Endodermal cell (in vitro differentiated cells): Measurements from ENCODE around the gene CCDC61. TPM values are rescaled to one million over a fixed set of nuclear protein-coding genes. Genes with fewer than 3 reads are reported as not detected.

Experiments used
- DNase-seq: peaks from one replicate; pipeline ENCODE4 v3.0.0-alpha.2; 2017
- H3K27ac ChIP-seq: 2 replicates; pipeline ENCODE4 v1.5.1; 2013; ENCODE audit warnings: mild to moderate bottlenecking, low read depth, low read length, moderate library complexity
- H3K27me3 ChIP-seq: 2 replicates; pipeline ENCODE4 v1.6.1; 2013; ENCODE audit warnings: mild to moderate bottlenecking, low read length, moderate library complexity; ENCODE audit not compliant: insufficient read depth, control insufficient read depth, poor library complexity, severe bottlenecking
- H3K36me3 ChIP-seq: 2 replicates; pipeline ENCODE4 v1.7.0; 2013; ENCODE audit warnings: mild to moderate bottlenecking, low read length, moderate library complexity; ENCODE audit not compliant: control insufficient read depth, insufficient read depth
- H3K4me1 ChIP-seq: one replicate; pipeline ENCODE4 v1.7.0; 2013; ENCODE audit warnings: low read length; ENCODE audit not compliant: control insufficient read depth, insufficient read depth
- H3K4me3 ChIP-seq: 2 replicates; pipeline ENCODE4 v1.5.1; 2013; ENCODE audit warnings: mild to moderate bottlenecking, low read length, moderate library complexity
- H3K9ac ChIP-seq: 2 replicates; pipeline ENCODE4 v1.6.1; 2013; ENCODE audit warnings: mild to moderate bottlenecking, low read length, moderate library complexity; ENCODE audit not compliant: poor library complexity, severe bottlenecking; ENCODE audit errors: extremely low read depth
- H3K9me3 ChIP-seq: 2 replicates; pipeline ENCODE4 v1.6.1; 2013; ENCODE audit warnings: mild to moderate bottlenecking, low read length, moderate library complexity; ENCODE audit not compliant: control insufficient read depth
- H3K27ac Mint-ChIP-seq: 2 replicates; pipeline ENCODE4 v1.8.0; 2020; ENCODE audit warnings: mixed read lengths
- H3K27me3 Mint-ChIP-seq: 2 replicates; pipeline ENCODE4 v1.8.0; 2021; ENCODE audit warnings: mild to moderate bottlenecking, mixed read lengths; ENCODE audit not compliant: insufficient read depth
- H3K36me3 Mint-ChIP-seq: 2 replicates; pipeline ENCODE4 v1.8.0; 2020; ENCODE audit warnings: low read depth, mixed read lengths
- H3K4me1 Mint-ChIP-seq: 2 replicates; pipeline ENCODE4 v1.8.0; 2020; ENCODE audit warnings: mixed read lengths
- H3K4me3 Mint-ChIP-seq: 2 replicates; pipeline ENCODE4 v1.8.0; 2020; ENCODE audit warnings: mild to moderate bottlenecking, moderate library complexity, mixed read lengths
- H3K9me3 Mint-ChIP-seq: 2 replicates; pipeline ENCODE4 v1.8.0; 2020; ENCODE audit warnings: mild to moderate bottlenecking, mixed read lengths
- WGBS, 2 experiments: methylation state at CpG; one replicate each; pipeline versions ENCODE4 v1.1.5 to v1.1.7; 2013; ENCODE audit warnings: missing lambda C conversion rate in 2 of 2, mixed read lengths in 1 of 2; ENCODE audit not compliant: insufficient coverage in 1 of 2, insufficient read length in 1 of 2; 5-methylcytosine and 5-hydroxymethylcytosine counted together
- total RNA-seq, 2 donors: library from RNA; stranded (reverse); fragmentation: NEBNext Ultra II Directional in 1 of 2; extraction: Animal tissue kit (Norgen Biotek cat#: 25700) in 1 of 2; gene quantifications; 2 replicates in 1 of 2; 3 replicates in 1 of 2; pipeline ENCODE4 v1.2.1, GENCODE V29; 2021
- TF ChIP-seq, protein P1 (sequence below): fragments of 200-600 bp; sonication (generic); conservative IDR thresholded peaks from 2 replicates; pipeline ENCODE4 v1.5.0; 2021; ENCODE audit warnings: antibody characterized with exemption, mild to moderate bottlenecking

CCDC61 gene
- total RNA-seq, 2 donors from 2014 or later, result 23.2 to 23.6 TPM

DNA sequence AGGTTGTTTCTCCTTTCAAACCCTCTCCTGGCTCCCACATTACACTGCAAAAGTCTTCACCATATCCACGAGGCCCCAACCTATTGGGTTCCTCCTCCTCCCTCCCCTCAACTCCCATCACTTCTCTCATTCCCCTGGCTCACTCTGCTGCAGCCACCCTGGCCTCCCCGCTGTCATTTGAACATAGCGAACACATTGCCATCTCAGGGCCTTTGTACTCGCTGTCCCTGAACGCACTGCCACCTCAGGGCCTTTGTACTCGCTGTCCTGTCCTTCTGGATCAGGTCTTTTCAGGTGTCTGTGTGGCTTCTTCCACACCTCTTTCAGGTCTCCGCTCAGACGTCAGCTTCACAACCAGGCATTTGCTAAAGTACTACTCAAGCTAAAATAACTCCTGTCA, 1.7 kb downstream of the CCDC61 start:
- Histone ChIP-seq H3K27ac (no peak overlapping the region), H3K9ac (no peak overlapping the region), H3K4me3 (no peak overlapping the region), H3K4me1 (no peaks in the 10 kb centered on the region), H3K9me3 (no peaks in the 10 kb centered on the region), H3K36me3 (peaks cover 3% of the 10 kb centered on the region), H3K27me3 (peaks cover 8% of the 10 kb centered on the region)
- Mint-ChIP-seq H3K4me1 (peaks cover 13% of the 10 kb centered on the region), H3K9me3 (no peaks in the 10 kb centered on the region), H3K27ac (peak overlapping the region; percentile 3), H3K27me3 (peaks cover 14% of the 10 kb centered on the region), H3K4me3 (no peak overlapping the region), H3K36me3 (peaks cover 6% of the 10 kb centered on the region)
- no peak for DNase-seq
- WGBS, 2 experiments, result 87 to 98% methylated on average over 4 to 8 of the region's 8 CpGs
- TF ChIP-seq, protein P1, sequence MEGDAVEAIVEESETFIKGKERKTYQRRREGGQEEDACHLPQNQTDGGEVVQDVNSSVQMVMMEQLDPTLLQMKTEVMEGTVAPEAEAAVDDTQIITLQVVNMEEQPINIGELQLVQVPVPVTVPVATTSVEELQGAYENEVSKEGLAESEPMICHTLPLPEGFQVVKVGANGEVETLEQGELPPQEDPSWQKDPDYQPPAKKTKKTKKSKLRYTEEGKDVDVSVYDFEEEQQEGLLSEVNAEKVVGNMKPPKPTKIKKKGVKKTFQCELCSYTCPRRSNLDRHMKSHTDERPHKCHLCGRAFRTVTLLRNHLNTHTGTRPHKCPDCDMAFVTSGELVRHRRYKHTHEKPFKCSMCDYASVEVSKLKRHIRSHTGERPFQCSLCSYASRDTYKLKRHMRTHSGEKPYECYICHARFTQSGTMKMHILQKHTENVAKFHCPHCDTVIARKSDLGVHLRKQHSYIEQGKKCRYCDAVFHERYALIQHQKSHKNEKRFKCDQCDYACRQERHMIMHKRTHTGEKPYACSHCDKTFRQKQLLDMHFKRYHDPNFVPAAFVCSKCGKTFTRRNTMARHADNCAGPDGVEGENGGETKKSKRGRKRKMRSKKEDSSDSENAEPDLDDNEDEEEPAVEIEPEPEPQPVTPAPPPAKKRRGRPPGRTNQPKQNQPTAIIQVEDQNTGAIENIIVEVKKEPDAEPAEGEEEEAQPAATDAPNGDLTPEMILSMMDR, result no peak

DNA sequence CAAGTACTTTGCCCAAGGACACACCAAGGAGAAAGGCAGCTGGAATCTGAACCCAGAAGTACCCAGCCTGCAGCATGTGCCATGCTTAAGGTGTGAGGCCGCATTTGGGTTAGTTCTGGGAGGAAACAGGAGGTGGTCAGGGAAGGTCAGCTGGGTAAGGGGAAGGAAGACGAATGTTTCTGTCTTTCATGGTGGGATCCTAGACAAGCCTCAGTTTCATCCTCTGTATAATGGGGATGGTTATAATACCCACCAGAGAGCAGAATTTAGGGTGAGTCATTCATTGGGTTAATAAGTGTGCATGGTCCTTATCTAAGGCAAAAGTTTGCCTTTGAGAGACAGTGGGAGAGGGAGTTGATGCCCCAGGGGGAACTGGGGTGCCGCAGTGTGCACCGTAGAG, 3.6 kb downstream of the CCDC61 start:
- no peak overlapping the region for H3K9ac ChIP-seq
- H3K27me3 Mint-ChIP-seq, result peaks cover 14% of the 10 kb centered on the region

DNA sequence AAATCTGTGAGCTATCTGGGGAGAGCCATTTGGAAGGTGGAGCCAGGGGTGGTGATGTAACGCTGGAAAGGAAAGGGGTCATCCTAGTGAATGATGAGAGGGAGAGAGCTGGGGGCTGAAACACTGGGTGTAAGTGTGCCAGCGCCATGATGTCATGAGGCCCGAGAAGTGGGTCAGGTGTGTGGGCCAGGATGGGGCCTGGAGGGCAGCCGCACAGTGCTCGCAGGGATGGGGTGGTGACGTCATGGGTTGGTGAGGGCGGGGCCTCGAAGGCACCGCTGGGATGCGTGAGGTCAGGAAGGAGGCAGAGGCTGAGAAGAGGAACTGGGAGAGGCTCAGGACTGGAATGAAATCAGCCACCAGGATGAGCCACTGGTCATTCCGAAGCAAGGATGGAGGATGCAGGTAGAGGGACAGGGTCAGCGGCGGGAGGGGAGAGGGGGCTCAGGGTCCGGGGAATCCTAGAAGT, 4.4 kb downstream of the CCDC61 start:
- Mint-ChIP-seq H3K4me3 (peak overlapping the region; percentile 66), H3K27me3 (peaks cover 14% of the 10 kb centered on the region), H3K36me3 (peaks cover 9% of the 10 kb centered on the region), H3K4me1 (peaks cover 13% of the 10 kb centered on the region), H3K27ac (peak overlapping the region; percentile 71), H3K9me3 (no peaks in the 10 kb centered on the region)
- Histone ChIP-seq H3K9ac (no peak overlapping the region), H3K36me3 (peaks cover 7% of the 10 kb centered on the region), H3K9me3 (no peaks in the 10 kb centered on the region), H3K4me3 (peak overlapping the region; percentile 76), H3K4me1 (no peaks in the 10 kb centered on the region), H3K27ac (no peak overlapping the region), H3K27me3 (peaks cover 8% of the 10 kb centered on the region)
- peak; percentile 84 for DNase-seq
- TF ChIP-seq, protein P1, result no peak
- 18 to 19% methylated on average over 6 to 14 of the region's 14 CpGs for WGBS, 2 experiments

More for the DNA sequence above, 3.6 kb downstream of the CCDC61 start:
- H3K4me3 Mint-ChIP-seq, result no peak overlapping the region
- Histone ChIP-seq H3K27me3 (peaks cover 8% of the 10 kb centered on the region), H3K27ac (no peak overlapping the region), H3K36me3 (peaks cover 7% of the 10 kb centered on the region), H3K9me3 (no peaks in the 10 kb centered on the region), H3K4me1 (no peaks in the 10 kb centered on the region), H3K4me3 (no peak overlapping the region)
- no peaks in the 10 kb centered on the region for H3K9me3 Mint-ChIP-seq
- no peak for DNase-seq
- no peak overlapping the region for H3K27ac Mint-ChIP-seq
- H3K4me1 Mint-ChIP-seq, result peaks cover 13% of the 10 kb centered on the region
- WGBS, 2 experiments, result 91 to 100% methylated on average over 3 to 4 of the region's 4 CpGs
- peaks cover 9% of the 10 kb centered on the region for H3K36me3 Mint-ChIP-seq
- TF ChIP-seq, protein P1, result no peak
